GM21825 (cell line): ENCODE measurements around the gene SLCO1A2.

ENCODE experiments used
- ATAC-seq: cut with Tn5 transposase; IDR thresholded peaks from one replicate; pipeline ENCODE4 v1.9.1; 2021; ENCODE audit warnings: mild to moderate bottlenecking, moderate library complexity; ENCODE audit not compliant: unreplicated experiment

SLCO1A2 gene

GRCh38 chr12:21220266-21220665, 114.5 kb downstream of the SLCO1A2 start:
- ATAC-seq, result no peak

GRCh38 chr12:21219206-21219605, 115.5 kb downstream of the SLCO1A2 start:
- no peak for ATAC-seq
